HG03342 (cell line): ENCODE results near the gene MELTF.

Experiments
- ATAC-seq: cut with Tn5 transposase; IDR thresholded peaks from one replicate; pipeline ENCODE4 v1.9.1; 2021; ENCODE audit warnings: mild to moderate bottlenecking, moderate library complexity; ENCODE audit not compliant: unreplicated experiment

Gene MELTF

GRCh38 chr3:197027151-197027895 is 2.3 kb downstream of the MELTF start:
- no peak for ATAC-seq

- ATAC-seq = no peak
Measured at GRCh38 chr3:197026481-197026866, 3.1 kb downstream of the MELTF start.

- no peak for ATAC-seq
Measured at GRCh38 chr3:197025736-197026480, 3.7 kb downstream of the MELTF start.

- no peak for ATAC-seq
Measured at GRCh38 chr3:197024881-197025735, 4.5 kb downstream of the MELTF start.

GRCh38 chr3:197023998-197024651 is 5.5 kb downstream of the MELTF start:
- ATAC-seq = no peak

GRCh38 chr3:197023241-197023997 is 6.2 kb downstream of the MELTF start:
- ATAC-seq = peak; percentile 56

- ATAC-seq = peak; percentile 12
Measured at GRCh38 chr3:197022405-197023231, 7.0 kb downstream of the MELTF start.

- ATAC-seq = no peak
Measured at GRCh38 chr3:197021729-197022404, 7.8 kb downstream of the MELTF start.

GRCh38 chr3:197021231-197021630 is 8.4 kb downstream of the MELTF start:
- ATAC-seq = no peak

GRCh38 chr3:197019535-197019934 is 10.1 kb downstream of the MELTF start:
- ATAC-seq = no peak

GRCh38 chr3:197019021-197019420 is 10.6 kb downstream of the MELTF start:
- ATAC-seq = no peak

- no peak for ATAC-seq
Measured at GRCh38 chr3:197017003-197017402, 12.6 kb downstream of the MELTF start.

- ATAC-seq = no peak
Measured at GRCh38 chr3:197015790-197016736, 13.6 kb downstream of the MELTF start.

GRCh38 chr3:197014942-197015575 is 14.6 kb downstream of the MELTF start:
- no peak for ATAC-seq

- ATAC-seq = no peak
Measured at GRCh38 chr3:197014024-197014423, 15.6 kb downstream of the MELTF start.

- ATAC-seq = no peak
Measured at GRCh38 chr3:197012540-197012883, 17.1 kb downstream of the MELTF start.

GRCh38 chr3:197011780-197012539 is 17.7 kb downstream of the MELTF start:
- ATAC-seq = no peak
